OCI-M2 (cell line): Measurements from ENCODE around the gene CYP4V2.

Source experiments
- DNase-seq: peaks from one replicate; lab custom pipeline; 2025; ENCODE audit not compliant: unreplicated experiment; lab: John Stamatoyannopoulos, UW

Gene CYP4V2

GRCh38 chr4:186191200-186192065 lies at the start of gene CYP4V2:
CYP4V2 (plus strand) TSS chr4:186191567; CDS start chr4:186191824, 257 bp downstream.
- DNase-seq = peak; percentile 35

DNA sequence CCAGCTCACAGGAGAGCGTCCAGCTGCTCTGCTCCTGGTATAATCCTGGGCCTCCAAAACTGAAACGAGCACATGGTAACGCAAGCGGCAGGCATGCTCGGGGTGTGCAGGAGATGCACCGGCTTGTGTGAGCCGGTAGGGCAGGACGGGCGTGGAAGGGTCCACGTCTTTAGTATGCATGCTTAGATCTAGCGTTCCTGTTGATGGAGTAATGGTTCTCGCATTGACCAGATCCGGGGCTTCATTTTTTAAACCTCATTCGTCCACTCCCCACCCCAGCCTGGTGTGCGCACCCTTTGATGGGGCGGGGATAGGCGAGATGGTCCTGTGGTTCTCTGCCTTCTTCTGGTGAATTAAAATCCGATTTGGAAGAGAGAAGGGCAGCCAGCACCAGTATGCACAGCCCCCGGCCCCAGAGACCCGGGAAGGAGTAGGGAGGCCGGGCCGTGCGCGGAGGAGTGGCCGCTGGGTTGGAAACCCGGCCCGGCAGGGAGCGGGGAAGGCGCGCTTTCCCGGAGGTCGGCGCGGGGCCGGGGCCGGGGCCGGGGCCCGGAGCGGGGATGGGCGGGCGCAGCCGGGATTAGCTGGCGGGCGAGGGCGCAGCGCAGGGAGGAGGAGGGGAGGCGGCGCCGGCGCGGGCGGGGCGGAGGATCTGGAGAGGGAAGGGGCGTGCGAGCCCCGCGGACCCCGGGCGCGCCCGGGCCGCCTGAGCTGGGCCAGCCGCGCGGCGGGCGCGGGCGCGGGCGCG lies 47.0 kb upstream of the CYP4V2 start:
- DNase-seq = no peak

DNA sequence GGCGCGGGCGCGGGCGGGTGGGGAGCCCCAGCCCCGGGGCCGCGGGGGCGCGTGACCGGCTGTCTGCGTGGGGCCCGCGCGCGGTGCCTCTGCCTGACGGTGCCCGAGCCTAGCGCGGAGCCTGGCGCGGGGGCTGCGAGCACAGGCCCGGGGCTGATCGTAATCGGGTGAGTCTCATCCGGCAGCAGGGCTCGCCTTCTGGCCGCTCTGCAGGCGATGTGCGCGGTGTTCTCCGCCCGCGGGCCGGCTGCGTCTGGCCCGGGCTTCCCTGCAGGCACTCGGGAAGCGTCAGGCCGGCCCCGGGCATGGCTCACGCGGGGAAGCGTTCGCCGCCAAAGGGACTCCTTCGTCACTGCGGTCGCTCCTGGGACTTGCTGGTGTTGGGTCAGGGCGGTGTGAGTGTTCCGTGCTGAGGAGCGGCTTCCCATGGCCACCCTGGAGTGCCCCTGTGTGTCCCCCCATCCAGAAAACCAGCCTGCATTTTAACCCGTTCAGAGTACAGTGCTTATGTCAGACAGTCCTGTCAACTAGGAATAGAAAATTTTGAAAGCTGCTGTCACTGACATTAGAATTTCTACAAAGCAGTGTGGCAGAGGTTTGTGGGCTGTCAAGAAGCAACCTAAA lies 46.3 kb upstream of the CYP4V2 start:
- no peak for DNase-seq

DNA sequence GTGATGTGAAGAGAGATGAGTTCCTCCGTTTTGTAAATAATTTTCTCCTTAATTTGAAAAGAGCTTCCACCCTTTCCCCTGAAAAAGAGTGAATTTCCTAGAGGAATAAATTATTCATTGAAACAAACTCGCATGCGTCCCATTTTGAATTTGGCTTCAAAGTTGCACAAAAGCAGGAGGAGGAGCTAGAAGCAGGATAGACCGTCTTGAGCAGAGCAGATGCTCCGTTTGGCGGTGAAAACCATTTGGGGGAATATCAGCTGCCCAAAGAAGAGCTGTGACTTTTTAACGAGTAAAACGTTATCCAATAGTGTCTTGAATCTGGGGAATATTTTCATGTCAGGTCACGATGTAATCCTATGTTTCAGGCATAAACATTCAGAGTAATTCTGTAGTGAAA lies 44.9 kb upstream of the CYP4V2 start:
- DNase-seq = no peak

- DNase-seq = no peak
These were observed 42.9 kb upstream of the CYP4V2 start for GRCh38 chr4:186148336-186148975.

DNA sequence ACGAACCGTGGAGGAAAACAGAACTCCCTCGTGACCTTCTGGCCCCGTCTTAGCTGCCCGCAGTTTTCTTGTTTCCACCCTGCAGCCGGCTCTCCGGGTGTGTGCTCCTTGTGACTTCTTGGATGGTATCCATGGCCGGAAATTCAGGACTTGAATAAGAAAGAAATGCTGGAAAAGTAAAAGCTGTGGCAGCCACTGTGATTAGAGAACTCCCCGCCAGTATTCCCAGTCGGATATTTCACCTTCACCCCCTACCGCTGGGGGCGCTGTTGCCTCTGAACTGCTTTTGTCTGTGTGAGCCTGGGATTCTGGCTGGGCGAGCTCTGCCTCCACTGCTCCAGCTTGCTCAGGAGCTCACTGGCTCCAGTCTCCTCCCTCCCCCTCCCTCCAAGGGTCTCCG lies 41.5 kb upstream of the CYP4V2 start:
- no peak for DNase-seq

GRCh38 chr4:186150926-186151325 lies 40.4 kb upstream of the CYP4V2 start:
- DNase-seq = no peak

DNA sequence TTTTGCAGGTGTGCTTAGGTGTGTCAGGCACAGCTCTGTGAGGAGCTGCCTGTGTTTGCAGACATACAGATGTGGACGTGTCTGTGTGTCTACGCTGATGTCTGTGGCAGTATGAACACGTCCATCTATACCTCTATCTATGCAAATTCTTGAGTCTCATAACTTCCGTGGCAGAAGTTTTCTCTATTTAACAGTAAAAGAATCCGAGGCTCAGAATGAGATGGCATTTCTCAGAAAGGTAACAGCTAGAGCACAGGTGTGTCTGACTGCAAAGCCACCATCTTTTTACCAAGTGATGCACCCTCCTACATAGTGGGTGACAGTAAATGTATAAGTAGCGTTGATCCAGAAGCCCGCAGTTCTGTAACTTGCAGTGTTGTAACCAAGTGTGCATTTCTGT lies 39.9 kb upstream of the CYP4V2 start:
- no peak for DNase-seq

DNA sequence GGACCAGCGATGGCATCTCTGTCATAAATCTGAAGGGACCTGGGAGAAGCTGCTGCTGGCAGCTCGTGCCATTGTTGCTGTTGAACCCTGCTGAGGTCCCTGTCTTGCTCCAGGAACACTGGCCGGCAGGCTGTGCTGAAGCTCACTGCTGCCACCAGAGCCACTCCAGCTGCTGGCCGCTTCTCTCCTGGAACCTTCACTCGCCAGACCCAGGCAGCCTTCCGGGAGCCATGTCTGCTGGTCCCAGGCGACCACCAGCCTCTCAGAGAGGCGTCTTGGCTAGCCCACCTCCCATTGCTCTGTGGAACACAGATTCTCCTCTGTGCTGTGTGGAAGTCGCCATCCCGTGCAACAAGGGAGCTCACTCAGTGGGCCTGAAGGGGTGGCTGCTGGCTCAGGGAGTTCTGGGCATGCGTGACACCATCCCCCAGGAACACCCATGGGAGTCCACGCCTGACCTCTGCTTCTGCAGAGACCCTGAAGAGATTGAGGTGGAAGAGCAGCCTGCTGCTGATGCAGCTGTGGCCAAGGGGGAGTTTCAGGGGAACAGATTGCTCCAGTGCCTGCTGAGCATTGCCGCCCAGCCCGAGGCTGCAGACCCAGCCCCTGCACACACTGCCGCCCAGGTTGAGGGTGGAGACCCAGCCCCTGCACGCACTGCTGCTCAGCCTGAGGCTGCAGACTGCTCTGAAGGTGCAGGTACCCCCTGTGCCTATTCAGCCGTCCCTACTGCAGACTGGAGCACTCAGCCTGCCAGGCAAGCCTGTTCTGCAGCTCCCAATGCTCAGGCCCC lies 33.1 kb upstream of the CYP4V2 start:
- no peak for DNase-seq

GRCh38 chr4:186158966-186159365 lies 32.4 kb upstream of the CYP4V2 start:
- DNase-seq = no peak

GRCh38 chr4:186159613-186160012 lies 31.8 kb upstream of the CYP4V2 start:
- DNase-seq = no peak

GRCh38 chr4:186161138-186161537 lies 30.2 kb upstream of the CYP4V2 start:
- no peak for DNase-seq

DNA sequence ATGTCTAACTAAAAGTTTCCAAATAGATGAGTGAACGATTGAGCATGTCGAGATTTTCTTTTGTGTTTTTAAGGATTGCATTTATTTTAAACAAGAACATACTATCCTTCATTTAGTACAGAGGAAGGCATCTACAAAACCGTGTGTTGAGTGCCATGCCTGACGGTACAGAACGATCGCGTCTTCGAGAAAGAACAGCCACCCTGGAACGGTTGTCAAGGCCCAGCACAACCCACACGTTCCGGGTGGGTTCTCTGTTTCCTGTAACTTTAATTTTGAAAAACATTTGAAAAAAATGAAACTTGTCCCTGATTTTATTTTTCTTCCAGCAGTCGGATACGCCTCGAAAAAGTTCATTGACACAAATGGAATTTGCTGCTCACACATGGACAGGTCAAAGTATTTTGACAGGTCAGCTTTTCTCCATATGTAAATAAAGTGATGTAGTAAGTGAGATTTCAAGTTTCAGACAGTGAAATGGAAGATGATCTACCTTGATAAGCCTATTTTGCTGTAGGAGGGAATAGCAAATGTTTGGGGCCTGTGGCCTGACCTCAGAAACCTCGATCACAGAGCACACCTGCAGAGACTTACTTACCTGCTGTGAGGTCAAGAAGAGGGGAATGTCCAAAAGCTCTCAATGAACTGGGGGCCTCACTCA lies 24.4 kb upstream of the CYP4V2 start:
- no peak for DNase-seq

DNA sequence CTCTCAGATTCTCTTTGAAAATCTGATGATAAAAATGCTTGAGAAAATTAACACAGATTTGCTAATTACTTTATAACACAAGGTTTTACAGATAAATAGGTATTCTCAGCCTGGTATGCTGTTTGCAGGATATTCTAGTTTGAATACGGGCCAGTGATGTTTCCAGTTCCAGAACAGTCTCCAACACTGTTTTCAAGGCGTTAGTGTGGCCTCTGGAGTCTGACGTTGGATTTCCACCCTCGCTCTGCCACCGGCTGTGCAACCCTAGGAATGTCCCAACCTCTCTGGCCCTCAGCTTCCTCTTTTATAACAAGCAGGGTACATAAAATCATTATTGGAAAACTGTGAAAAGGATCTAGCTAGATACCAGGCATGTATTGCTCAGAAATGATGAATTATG lies 23.8 kb upstream of the CYP4V2 start:
- no peak for DNase-seq

DNA sequence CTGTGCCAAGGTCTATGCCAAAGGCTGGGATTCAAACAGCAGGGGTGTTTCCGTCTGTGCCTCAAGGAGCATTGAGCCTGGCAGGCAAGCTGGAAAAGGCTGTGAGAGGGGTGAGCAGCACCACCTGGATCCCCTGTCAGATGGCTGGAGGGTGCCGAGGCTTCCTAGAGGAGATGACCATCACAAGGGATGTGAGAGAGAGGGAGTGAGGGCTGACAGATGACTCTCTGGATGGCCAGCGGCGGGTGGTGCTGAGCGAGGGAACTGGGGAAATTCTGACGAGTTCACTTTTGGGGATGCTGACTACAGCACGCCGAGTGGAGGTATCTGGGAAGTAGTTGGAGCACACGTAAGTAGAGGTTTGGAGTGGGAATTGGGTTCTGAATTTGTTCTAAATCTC lies 22.6 kb upstream of the CYP4V2 start:
- DNase-seq = no peak

DNA sequence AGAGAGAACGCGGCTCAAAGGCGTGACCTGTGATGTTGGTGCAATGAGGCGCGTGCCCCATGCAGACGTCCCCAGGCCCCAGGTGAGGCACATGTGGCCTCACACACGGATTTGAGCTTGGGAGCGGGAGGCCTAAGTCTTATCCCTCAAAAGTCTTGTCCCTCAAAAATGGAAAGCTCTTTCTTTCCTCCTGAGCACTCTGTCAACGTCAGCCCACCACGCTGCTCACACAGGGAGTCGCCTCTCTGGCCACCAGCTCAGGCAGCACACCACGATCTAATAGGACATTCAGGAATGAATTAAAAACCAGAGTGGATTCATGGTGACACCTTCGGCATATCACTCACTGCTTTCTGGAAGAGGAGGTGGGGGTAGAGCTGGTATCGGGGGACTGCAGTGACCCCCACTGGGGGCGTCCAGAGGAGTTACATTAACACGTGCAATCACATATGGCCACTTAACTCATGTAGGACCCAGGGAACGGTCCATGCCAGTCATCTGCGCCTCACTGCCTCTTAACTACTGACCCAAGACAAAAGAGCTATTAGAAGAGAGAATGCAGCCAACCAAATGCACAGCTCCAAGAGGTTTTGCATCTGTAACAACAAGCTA lies 21.9 kb upstream of the CYP4V2 start:
- DNase-seq = no peak

GRCh38 chr4:186169945-186170802 lies 21.2 kb upstream of the CYP4V2 start:
- no peak for DNase-seq

GRCh38 chr4:186170966-186171365 lies 20.4 kb upstream of the CYP4V2 start:
- no peak for DNase-seq

DNA sequence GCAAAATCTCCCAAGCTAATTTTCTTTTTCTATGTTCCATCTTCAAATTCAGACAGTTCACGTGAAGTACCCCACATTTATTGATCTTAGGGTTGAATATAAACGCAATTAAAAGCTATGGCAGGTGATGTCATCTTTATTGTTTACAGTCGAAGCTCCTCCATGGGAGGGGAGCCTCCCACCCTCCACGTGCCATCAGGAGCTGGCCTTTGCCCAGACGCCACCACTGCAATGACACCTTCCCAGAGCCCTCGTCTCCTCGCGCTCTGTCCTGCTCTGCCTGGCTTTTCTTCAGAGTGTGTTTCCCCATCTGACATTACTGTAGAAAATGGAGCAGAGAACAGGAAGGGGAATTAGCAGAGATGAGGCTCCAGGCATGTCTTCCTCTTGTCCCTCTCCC lies 18.8 kb upstream of the CYP4V2 start:
- no peak for DNase-seq
